A673 (cell line): ENCODE results near the gene SMCO2. TPM values are rescaled to one million over a fixed set of nuclear protein-coding genes. Genes with fewer than 3 reads are reported as not detected.

Experiments
- BruUV-seq: library from RNA; stranded (reverse); fragments of 400-500 nt; replicated peaks from 2 replicates; lab custom pipeline; 2021; lab: Mats Ljungman, UMichigan
- CTCF ChIA-PET: fragments of 300-600 bp; sonication (Branson Sonifier 250); formaldehyde crosslinking; loops from one replicate; lab custom pipeline; 2022; ENCODE audit warnings: antibody characterized with exemption; lab: Charles Lee
- POLR2A ChIA-PET: fragments of 300-600 bp; sonication (Branson Sonifier 250); formaldehyde crosslinking; loops from one replicate; lab custom pipeline; 2022; ENCODE audit warnings: antibody characterized with exemption; ENCODE audit not compliant: low non-redundant PET; lab: Charles Lee
- DNase-seq: peaks from one replicate; pipeline ENCODE4 v3.0.0-alpha.2; 2015; ENCODE audit warnings: low spot score
- H3K27ac ChIP-seq: fragments of 200-600 bp; sonication (generic); 2 replicates; pipeline ENCODE4 v1.5.1; 2016; ENCODE audit warnings: mixed run types, low read depth, mild to moderate bottlenecking, mixed read lengths, antibody characterized with exemption, low read length; ENCODE audit not compliant: poor library complexity, severe bottlenecking
- H3K27me3 ChIP-seq: fragments of 200-600 bp; sonication (generic); replicated peaks from 2 replicates; pipeline ENCODE4 v1.6.1; 2017; ENCODE audit warnings: mixed run types, low read depth, mild to moderate bottlenecking, mixed read lengths, antibody characterized with exemption, low read length; ENCODE audit not compliant: insufficient read depth, poor library complexity
- H3K36me3 ChIP-seq: fragments of 200-600 bp; sonication (generic); 2 replicates; pipeline ENCODE4 v1.6.1; 2016; ENCODE audit warnings: mixed run types, mild to moderate bottlenecking, mixed read lengths, antibody characterized with exemption, low read length; ENCODE audit not compliant: insufficient read depth, poor library complexity, severe bottlenecking
- H3K4me1 ChIP-seq: fragments of 200-600 bp; sonication (generic); 2 replicates; pipeline ENCODE4 v1.6.1; 2017; ENCODE audit warnings: mixed run types, mild to moderate bottlenecking, mixed read lengths, antibody characterized with exemption, low read length; ENCODE audit not compliant: insufficient read depth, poor library complexity, severe bottlenecking
- H3K4me3 ChIP-seq: fragments of 200-600 bp; sonication (generic); 2 replicates; pipeline ENCODE4 v1.5.1; 2016; ENCODE audit warnings: low read depth, mixed run types, mild to moderate bottlenecking, mixed read lengths, low read length; ENCODE audit not compliant: poor library complexity, severe bottlenecking
- H3K9me3 ChIP-seq: fragments of 200-600 bp; sonication (generic); 2 replicates; pipeline ENCODE4 v1.6.1; 2016; ENCODE audit warnings: mixed run types, low read depth, mild to moderate bottlenecking, mixed read lengths, antibody characterized with exemption, low read length; ENCODE audit not compliant: poor library complexity, severe bottlenecking
- EZH2 ChIP-seq: fragments of 200-600 bp; sonication (generic); IDR thresholded peaks from 2 replicates; pipeline ENCODE4 v1.6.1; 2017; ENCODE audit warnings: borderline replicate concordance, low read depth, mild to moderate bottlenecking, mixed read lengths, antibody characterized with exemption, low read length; ENCODE audit not compliant: poor library complexity, severe bottlenecking
- intact Hi-C: fragments of 100-400 bp; cut with micrococcal nuclease; formaldehyde crosslinking; loops from one replicate; pipeline ENCODE4 v1.10.0; 2022; ENCODE audit not compliant: unreplicated experiment
- total RNA-seq: library from RNA; stranded (reverse); gene quantifications from 2 replicates; pipeline ENCODE4 v1.2.3, GENCODE V29; 2021
- TF ChIP-seq, protein P1 (sequence below): fragments of 300-800, 200-600 bp; sonication (generic); conservative IDR thresholded peaks from 2 replicates; pipeline ENCODE4 v1.5.1; 2017; ENCODE audit warnings: low read depth, mild to moderate bottlenecking, antibody characterized with exemption, low read length, moderate library complexity, mixed read lengths

The SMCO2 gene
- total RNA-seq, 1 experiment from 2014 or later: not detected

DNA sequence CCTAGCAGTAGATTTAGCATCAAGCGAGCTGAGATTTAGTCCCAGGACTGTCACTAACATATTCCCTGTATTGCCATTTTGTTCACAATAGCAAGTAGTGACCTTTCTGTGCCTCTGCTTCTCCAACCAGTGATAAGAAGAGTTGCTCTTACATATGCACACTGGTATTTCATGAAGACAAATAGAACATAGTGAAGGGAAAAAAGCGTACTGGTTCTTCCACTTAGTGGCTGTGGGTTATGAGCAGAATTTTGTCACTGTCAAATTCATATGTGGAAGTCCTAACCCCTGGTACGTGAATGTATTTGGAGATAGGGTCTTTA lies 65.1 kb downstream of the SMCO2 start:
- intact Hi-C loops: no loop called here
- H3K9me3 ChIP-seq: no peaks in the 10 kb centered on the region
- CTCF ChIA-PET: no interaction called here
- H3K4me1 ChIP-seq: no peaks in the 10 kb centered on the region
- H3K27ac ChIP-seq: no peak overlapping the region
- no peak for DNase-seq
- H3K27me3 ChIP-seq: no peaks in the 10 kb centered on the region
- no peak overlapping the region for H3K4me3 ChIP-seq
- no peak for TF ChIP-seq EZH2
- TF ChIP-seq, protein P1, sequence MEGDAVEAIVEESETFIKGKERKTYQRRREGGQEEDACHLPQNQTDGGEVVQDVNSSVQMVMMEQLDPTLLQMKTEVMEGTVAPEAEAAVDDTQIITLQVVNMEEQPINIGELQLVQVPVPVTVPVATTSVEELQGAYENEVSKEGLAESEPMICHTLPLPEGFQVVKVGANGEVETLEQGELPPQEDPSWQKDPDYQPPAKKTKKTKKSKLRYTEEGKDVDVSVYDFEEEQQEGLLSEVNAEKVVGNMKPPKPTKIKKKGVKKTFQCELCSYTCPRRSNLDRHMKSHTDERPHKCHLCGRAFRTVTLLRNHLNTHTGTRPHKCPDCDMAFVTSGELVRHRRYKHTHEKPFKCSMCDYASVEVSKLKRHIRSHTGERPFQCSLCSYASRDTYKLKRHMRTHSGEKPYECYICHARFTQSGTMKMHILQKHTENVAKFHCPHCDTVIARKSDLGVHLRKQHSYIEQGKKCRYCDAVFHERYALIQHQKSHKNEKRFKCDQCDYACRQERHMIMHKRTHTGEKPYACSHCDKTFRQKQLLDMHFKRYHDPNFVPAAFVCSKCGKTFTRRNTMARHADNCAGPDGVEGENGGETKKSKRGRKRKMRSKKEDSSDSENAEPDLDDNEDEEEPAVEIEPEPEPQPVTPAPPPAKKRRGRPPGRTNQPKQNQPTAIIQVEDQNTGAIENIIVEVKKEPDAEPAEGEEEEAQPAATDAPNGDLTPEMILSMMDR: no peak
- no peaks in the 10 kb centered on the region for H3K36me3 ChIP-seq
- POLR2A ChIA-PET: no interaction called here
- no TSS peak for BruUV-seq

DNA sequence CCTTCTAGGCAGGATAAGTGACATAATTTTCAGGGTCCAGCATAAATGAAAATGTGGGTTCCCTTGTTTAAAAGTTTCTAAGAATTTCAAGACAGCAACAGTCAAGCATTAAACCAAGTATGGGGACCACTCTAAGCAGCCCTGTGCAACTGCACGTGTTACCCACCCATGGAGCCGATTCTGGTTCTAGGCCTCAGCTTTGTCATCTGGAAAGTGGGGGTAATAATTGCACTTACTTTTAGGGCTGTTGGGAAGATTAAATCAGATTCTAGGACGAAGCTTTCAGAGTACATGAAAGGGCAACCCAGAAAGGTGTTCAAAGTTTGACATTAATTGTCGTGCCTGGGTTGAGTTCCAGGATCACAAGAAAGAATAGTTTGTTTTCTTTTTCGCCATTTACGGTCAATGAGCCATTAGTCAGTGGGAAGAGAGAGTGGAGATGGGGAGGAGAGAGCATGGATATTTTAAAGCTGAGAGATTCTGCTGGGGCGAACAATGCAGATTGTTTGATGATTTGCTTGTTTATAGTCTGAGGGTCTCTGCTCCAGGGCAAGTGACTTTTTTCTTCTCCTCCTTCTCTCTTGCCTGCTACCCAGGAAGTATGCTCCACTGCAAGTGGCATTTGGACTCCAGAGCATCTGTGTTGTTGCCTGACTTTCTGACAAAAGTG lies 66.8 kb downstream of the SMCO2 start:
- Histone ChIP-seq H3K27ac (no peak overlapping the region), H3K27me3 (no peaks in the 10 kb centered on the region), H3K4me3 (no peak overlapping the region), H3K4me1 (no peaks in the 10 kb centered on the region), H3K36me3 (no peaks in the 10 kb centered on the region), H3K9me3 (no peaks in the 10 kb centered on the region)
- DNase-seq: no peak
- BruUV-seq: no TSS peak
- POLR2A ChIA-PET: no interaction called here
- intact Hi-C loops: no loop called here
- CTCF ChIA-PET: no interaction called here
- TF ChIP-seq, protein P1: no peak
- TF ChIP-seq EZH2: no peak

DNA sequence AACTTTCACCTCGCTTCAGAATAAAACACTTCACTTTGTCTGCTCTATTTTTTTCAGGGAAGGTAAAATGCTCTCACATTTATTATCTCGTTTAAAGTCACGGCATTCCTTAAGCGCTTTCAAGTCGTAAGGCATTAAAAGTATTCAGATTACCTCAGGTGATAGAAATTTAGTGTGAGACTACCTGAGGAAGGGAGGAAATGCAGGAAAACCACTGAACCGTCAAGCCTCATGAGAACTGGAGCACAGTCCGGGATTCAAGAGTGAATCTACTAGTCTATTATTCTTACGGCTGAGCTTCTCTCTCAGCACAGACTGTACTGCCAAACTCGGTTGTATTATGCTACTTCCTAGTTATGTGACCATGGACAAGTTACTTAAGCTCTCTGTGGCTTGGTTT lies 69.1 kb downstream of the SMCO2 start:
- Histone ChIP-seq H3K4me3 (no peak overlapping the region), H3K27ac (no peak overlapping the region), H3K9me3 (no peaks in the 10 kb centered on the region), H3K4me1 (peaks cover 2% of the 10 kb centered on the region), H3K36me3 (no peaks in the 10 kb centered on the region), H3K27me3 (no peaks in the 10 kb centered on the region)
- BruUV-seq: no TSS peak
- no peak for DNase-seq
- ChIA-PET POLR2A (no interaction called here), CTCF (no interaction called here)
- intact Hi-C loops: no loop called here
- TF ChIP-seq EZH2: no peak
- TF ChIP-seq, protein P1: no peak
